Vagina (tissue), 2 donors: Measurements from ENCODE around the gene B9D1.

ENCODE experiments used
- CTCF ChIP-seq, 3 experiments: fragments of 450-650 bp in 2 of 3; fragments of 200-600 bp in 1 of 3; sonication (generic) in 1 of 3; IDR thresholded peaks; one replicate each; pipeline ENCODE4 v1.5.1; 2017 to 2019; ENCODE audit warnings: antibody characterized with exemption in 3 of 3, mild to moderate bottlenecking in 2 of 3, moderate library complexity in 2 of 3
- POLR2A ChIP-seq, 2 donors: fragments of 450-650 bp; IDR thresholded peaks; one replicate each; pipeline ENCODE4 v1.6.1; 2017; ENCODE audit warnings: antibody characterized with exemption in 2 of 2, mild to moderate bottlenecking in 2 of 2, moderate library complexity in 2 of 2
- POLR2AphosphoS5 ChIP-seq, 2 donors: sonication (generic); formaldehyde crosslinking; IDR thresholded peaks; one replicate each; pipeline ENCODE4 v1.9.0; 2017; ENCODE audit warnings: antibody characterized with exemption in 2 of 2, mild to moderate bottlenecking in 2 of 2, low read depth in 1 of 2; ENCODE audit not compliant: insufficient read depth in 1 of 2

- TF ChIP-seq CTCF (IDR thresholded peaks at IDR 0.05) = no peak
- TF ChIP-seq POLR2A (IDR thresholded peaks at IDR 0.05) = no peak
- TF ChIP-seq POLR2AphosphoS5 (IDR thresholded peaks at IDR 0.05; ENCODE audit: insufficient read depth in 1 of 2, low read depth in 1 of 2) = no peak
These were observed 55.0 kb downstream of the B9D1 start for GRCh38 chr17:19307521-19307920.
